PC-9 (cell line): ENCODE data around the gene MAGI2. TPM values are rescaled to one million over a fixed set of nuclear protein-coding genes. Genes with fewer than 3 reads are reported as not detected.

Experiments
- BruUV-seq: library from RNA; stranded (reverse); fragments of 400-500 nt; replicated peaks from 2 replicates; lab custom pipeline; 2021; lab: Mats Ljungman, UMichigan
- CTCF ChIA-PET: fragments of 300-600 bp; sonication (Branson Sonifier 250); formaldehyde crosslinking; loops from one replicate; lab custom pipeline; 2022; ENCODE audit warnings: antibody characterized with exemption; lab: Charles Lee
- POLR2A ChIA-PET: fragments of 300-600 bp; sonication (Branson Sonifier 250); formaldehyde crosslinking; loops from one replicate; lab custom pipeline; 2022; ENCODE audit warnings: antibody characterized with exemption; ENCODE audit not compliant: unreplicated experiment; lab: Charles Lee
- DNase-seq, 2 experiments: peaks; one replicate each; pipeline versions ENCODE4 v3.0.0 to v3.0.0-alpha.2; 2015 to 2022; ENCODE audit warnings: mixed read lengths in 1 of 2
- H2AFZ ChIP-seq: fragments of 200-600 bp; sonication (generic); 2 replicates; pipeline ENCODE4 v1.8.1; 2017; ENCODE audit warnings: antibody characterized with exemption
- H3F3A ChIP-seq: fragments of 200-600 bp; sonication (generic); 2 replicates; pipeline ENCODE4 v1.8.1; 2017; ENCODE audit warnings: antibody characterized with exemption, mild to moderate bottlenecking, low read depth; ENCODE audit not compliant: insufficient read depth
- H3K27ac ChIP-seq: fragments of 200-600 bp; sonication (generic); 2 replicates; pipeline ENCODE4 v1.6.1; 2016; ENCODE audit warnings: mixed run types
- H3K27me3 ChIP-seq: fragments of 200-600 bp; sonication (generic); 2 replicates; pipeline ENCODE4 v1.6.1; 2016; ENCODE audit warnings: low read depth, mixed run types; ENCODE audit not compliant: insufficient read depth
- H3K36me3 ChIP-seq: fragments of 200-600 bp; sonication (generic); 2 replicates; pipeline ENCODE4 v1.6.1; 2016; ENCODE audit warnings: low read depth, mixed run types
- H3K4me1 ChIP-seq: fragments of 200-600 bp; sonication (generic); replicated peaks from 2 replicates; pipeline ENCODE4 v1.6.1; 2016; ENCODE audit warnings: mixed run types; ENCODE audit not compliant: insufficient read depth
- H3K4me2 ChIP-seq: fragments of 200-600 bp; sonication (generic); 2 replicates; pipeline ENCODE4 v1.6.1; 2017; ENCODE audit warnings: mixed run types
- H3K4me3 ChIP-seq: fragments of 200-600 bp; sonication (generic); 2 replicates; pipeline ENCODE4 v1.6.1; 2016; ENCODE audit warnings: mixed run types
- H3K79me2 ChIP-seq: fragments of 200-600 bp; sonication (generic); 2 replicates; pipeline ENCODE4 v1.6.1; 2017; ENCODE audit warnings: low read depth, mixed run types
- H3K9me2 ChIP-seq: fragments of 200-600 bp; sonication (generic); 2 replicates; pipeline ENCODE4 v1.8.1; 2017; ENCODE audit warnings: mild to moderate bottlenecking; ENCODE audit not compliant: insufficient read depth
- H3K9me3 ChIP-seq: fragments of 200-600 bp; sonication (generic); 2 replicates; pipeline ENCODE4 v1.8.1; 2016; ENCODE audit warnings: low read depth; ENCODE audit not compliant: insufficient read depth
- H4K20me1 ChIP-seq: fragments of 200-600 bp; sonication (generic); 2 replicates; pipeline ENCODE4 v1.8.1; 2017; ENCODE audit not compliant: insufficient read depth
- EZH2 ChIP-seq: fragments of 200-600 bp; sonication (generic); IDR thresholded peaks from 2 replicates; pipeline ENCODE4 v1.8.0; 2017; ENCODE audit warnings: antibody characterized with exemption, low read depth
- intact Hi-C: fragments of 100-400 bp; cut with micrococcal nuclease; formaldehyde crosslinking; loops from one replicate; pipeline ENCODE4 v1.10.0; 2022; ENCODE audit not compliant: unreplicated experiment
- total RNA-seq: library from RNA; stranded (reverse); gene quantifications from 2 replicates; pipeline ENCODE4 v1.2.3, GENCODE V29; 2021
- TF ChIP-seq, protein P1 (sequence below): fragments of 200-600 bp; sonication (generic); conservative IDR thresholded peaks from 2 replicates; pipeline ENCODE4 v1.6.1; 2017; ENCODE audit warnings: mixed run types, antibody characterized with exemption, mild to moderate bottlenecking, moderate library complexity

Gene MAGI2
- total RNA-seq, 1 experiment from 2014 or later: 0.92 TPM

DNA sequence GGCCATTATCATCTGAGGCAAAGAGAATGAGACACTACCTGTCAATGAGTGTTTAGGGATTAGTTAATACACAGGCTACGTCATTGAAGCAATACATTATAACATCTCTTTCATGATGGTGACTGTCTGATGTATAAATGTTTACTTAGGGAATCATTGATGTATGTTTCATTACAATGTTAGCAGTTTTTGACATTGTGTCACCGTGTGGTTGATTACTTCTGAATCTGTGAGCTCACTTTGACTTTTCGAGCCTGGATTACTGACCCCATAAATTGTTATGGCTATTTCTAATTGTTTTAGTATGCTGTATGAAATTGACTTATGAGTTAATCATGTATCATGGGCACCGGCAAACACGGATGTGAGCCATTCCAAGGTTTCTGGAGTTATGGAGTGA is 494.0 kb downstream of the MAGI2 start:
- Histone ChIP-seq H3K27me3 (no peaks in the 10 kb centered on the region), H3K9me3 (no peaks in the 10 kb centered on the region), H3K9me2 (no peaks in the 10 kb centered on the region), H3K4me2 (no peak overlapping the region), H2AFZ (no peak overlapping the region), H3K36me3 (no peaks in the 10 kb centered on the region), H3F3A (no peaks in the 10 kb centered on the region), H3K79me2 (no peaks in the 10 kb centered on the region), H3K4me1 (no peaks in the 10 kb centered on the region), H3K4me3 (no peak overlapping the region), H4K20me1 (no peaks in the 10 kb centered on the region), H3K27ac (no peak overlapping the region)
- no peak for TF ChIP-seq EZH2
- TF ChIP-seq, protein P1, sequence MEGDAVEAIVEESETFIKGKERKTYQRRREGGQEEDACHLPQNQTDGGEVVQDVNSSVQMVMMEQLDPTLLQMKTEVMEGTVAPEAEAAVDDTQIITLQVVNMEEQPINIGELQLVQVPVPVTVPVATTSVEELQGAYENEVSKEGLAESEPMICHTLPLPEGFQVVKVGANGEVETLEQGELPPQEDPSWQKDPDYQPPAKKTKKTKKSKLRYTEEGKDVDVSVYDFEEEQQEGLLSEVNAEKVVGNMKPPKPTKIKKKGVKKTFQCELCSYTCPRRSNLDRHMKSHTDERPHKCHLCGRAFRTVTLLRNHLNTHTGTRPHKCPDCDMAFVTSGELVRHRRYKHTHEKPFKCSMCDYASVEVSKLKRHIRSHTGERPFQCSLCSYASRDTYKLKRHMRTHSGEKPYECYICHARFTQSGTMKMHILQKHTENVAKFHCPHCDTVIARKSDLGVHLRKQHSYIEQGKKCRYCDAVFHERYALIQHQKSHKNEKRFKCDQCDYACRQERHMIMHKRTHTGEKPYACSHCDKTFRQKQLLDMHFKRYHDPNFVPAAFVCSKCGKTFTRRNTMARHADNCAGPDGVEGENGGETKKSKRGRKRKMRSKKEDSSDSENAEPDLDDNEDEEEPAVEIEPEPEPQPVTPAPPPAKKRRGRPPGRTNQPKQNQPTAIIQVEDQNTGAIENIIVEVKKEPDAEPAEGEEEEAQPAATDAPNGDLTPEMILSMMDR: no peak
- ChIA-PET POLR2A (no interaction called here), CTCF (no interaction called here)
- BruUV-seq: no TSS peak
- intact Hi-C loops: no loop called here
- no peak for DNase-seq

DNA sequence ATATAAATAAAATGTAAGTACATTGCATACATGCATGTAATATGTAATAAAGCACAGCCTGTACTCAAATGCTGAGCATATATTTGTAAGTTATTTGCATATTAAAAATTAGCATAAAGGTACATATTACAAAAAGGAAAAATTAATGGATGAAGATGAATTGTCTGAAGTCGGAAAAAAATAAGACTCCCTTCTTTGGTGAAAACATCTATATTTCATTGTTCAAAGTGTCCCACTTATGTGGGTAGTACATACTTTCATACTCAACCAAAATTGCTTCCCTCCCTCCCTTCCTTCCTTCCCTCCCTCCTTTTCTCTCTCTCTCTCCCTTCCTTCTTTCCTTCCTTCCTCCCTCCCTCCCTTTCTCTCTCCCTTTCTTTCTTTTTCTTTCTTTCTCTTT is 498.1 kb downstream of the MAGI2 start:
- Histone ChIP-seq H3K4me1 (no peaks in the 10 kb centered on the region), H3K4me3 (no peak overlapping the region), H2AFZ (no peak overlapping the region), H3K27ac (no peak overlapping the region), H4K20me1 (no peaks in the 10 kb centered on the region), H3K9me3 (no peaks in the 10 kb centered on the region), H3K36me3 (no peaks in the 10 kb centered on the region), H3K9me2 (no peaks in the 10 kb centered on the region), H3K27me3 (no peaks in the 10 kb centered on the region), H3K79me2 (no peaks in the 10 kb centered on the region), H3K4me2 (no peak overlapping the region), H3F3A (no peaks in the 10 kb centered on the region)
- CTCF ChIA-PET: no interaction called here
- TF ChIP-seq, protein P1: no peak
- TF ChIP-seq EZH2: no peak
- intact Hi-C loops: no loop called here
- no peak for DNase-seq
- BruUV-seq: no TSS peak
- POLR2A ChIA-PET: no interaction called here

GRCh38 chr7:78953726-78954363 is 499.6 kb downstream of the MAGI2 start:
- Histone ChIP-seq H3K4me3 (no peak overlapping the region), H2AFZ (no peak overlapping the region), H4K20me1 (no peaks in the 10 kb centered on the region), H3K9me3 (no peaks in the 10 kb centered on the region), H3K36me3 (no peaks in the 10 kb centered on the region), H3F3A (no peaks in the 10 kb centered on the region), H3K79me2 (no peaks in the 10 kb centered on the region), H3K4me1 (no peaks in the 10 kb centered on the region), H3K27me3 (no peaks in the 10 kb centered on the region), H3K4me2 (no peak overlapping the region), H3K9me2 (no peaks in the 10 kb centered on the region), H3K27ac (no peak overlapping the region)
- no TSS peak for BruUV-seq
- ChIA-PET POLR2A (no interaction called here), CTCF (no interaction called here)
- TF ChIP-seq, protein P1: no peak
- no peak for TF ChIP-seq EZH2
- no peak for DNase-seq
- intact Hi-C loops: no loop called here
